Transverse colon (tissue), 4 donors: ENCODE measurements around the gene HSF2BP.

ENCODE experiments used
- EP300 ChIP-seq: sonication (generic); formaldehyde crosslinking; IDR thresholded peaks from one replicate; pipeline ENCODE4 v1.6.1; 2017; ENCODE audit warnings: antibody characterized with exemption, low read depth
- POLR2A ChIP-seq: fragments of 450-650 bp; IDR thresholded peaks from one replicate; pipeline ENCODE4 v1.6.1; 2016; ENCODE audit warnings: antibody characterized with exemption, mild to moderate bottlenecking, moderate library complexity
- POLR2AphosphoS5 ChIP-seq, 3 donors: sonication (generic); formaldehyde crosslinking; IDR thresholded peaks; one replicate each; pipeline ENCODE4 v1.6.1; 2016; ENCODE audit warnings: antibody characterized with exemption in 3 of 3
- TF ChIP-seq, protein P1 (sequence below), 5 experiments: fragments of 200-600 bp in 3 of 5; fragments of 450-650 bp in 2 of 5; sonication (generic) in 3 of 5; IDR thresholded peaks; 1 replicate in 2 of 5; 2 replicates in 3 of 5; pipeline ENCODE4 v1.5.1; 2016 to 2017; ENCODE audit warnings: antibody characterized with exemption in 5 of 5, inconsistent platforms in 3 of 5, mild to moderate bottlenecking in 2 of 5, moderate library complexity in 1 of 5

DNA sequence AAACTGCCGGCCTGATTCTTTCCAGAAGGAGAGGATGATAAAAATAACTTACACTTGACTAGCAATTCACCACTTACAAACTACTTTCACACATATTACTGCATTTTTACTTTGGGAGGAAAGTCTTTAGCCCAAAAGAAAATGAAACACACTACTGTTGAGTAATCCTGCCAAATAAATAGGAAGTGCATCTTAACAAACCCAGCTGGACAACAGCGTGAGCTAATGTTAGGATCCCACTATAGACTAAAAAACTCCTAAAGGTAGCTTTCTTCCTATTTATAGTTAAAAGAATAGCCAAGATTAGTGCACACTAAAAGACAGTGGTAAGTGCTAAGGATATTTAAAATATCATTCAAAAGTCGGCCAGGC, 83.8 kb downstream of the HSF2BP start:
- TF ChIP-seq, protein P1, sequence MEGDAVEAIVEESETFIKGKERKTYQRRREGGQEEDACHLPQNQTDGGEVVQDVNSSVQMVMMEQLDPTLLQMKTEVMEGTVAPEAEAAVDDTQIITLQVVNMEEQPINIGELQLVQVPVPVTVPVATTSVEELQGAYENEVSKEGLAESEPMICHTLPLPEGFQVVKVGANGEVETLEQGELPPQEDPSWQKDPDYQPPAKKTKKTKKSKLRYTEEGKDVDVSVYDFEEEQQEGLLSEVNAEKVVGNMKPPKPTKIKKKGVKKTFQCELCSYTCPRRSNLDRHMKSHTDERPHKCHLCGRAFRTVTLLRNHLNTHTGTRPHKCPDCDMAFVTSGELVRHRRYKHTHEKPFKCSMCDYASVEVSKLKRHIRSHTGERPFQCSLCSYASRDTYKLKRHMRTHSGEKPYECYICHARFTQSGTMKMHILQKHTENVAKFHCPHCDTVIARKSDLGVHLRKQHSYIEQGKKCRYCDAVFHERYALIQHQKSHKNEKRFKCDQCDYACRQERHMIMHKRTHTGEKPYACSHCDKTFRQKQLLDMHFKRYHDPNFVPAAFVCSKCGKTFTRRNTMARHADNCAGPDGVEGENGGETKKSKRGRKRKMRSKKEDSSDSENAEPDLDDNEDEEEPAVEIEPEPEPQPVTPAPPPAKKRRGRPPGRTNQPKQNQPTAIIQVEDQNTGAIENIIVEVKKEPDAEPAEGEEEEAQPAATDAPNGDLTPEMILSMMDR (IDR thresholded peaks at IDR 0.05) = no peak
- no peak for TF ChIP-seq POLR2A
- TF ChIP-seq POLR2AphosphoS5 (IDR thresholded peaks at IDR 0.05) = no peak
- no peak for TF ChIP-seq EP300
